Measurements from ENCODE around the gene CLIC3.

CLIC3 gene

DNA sequence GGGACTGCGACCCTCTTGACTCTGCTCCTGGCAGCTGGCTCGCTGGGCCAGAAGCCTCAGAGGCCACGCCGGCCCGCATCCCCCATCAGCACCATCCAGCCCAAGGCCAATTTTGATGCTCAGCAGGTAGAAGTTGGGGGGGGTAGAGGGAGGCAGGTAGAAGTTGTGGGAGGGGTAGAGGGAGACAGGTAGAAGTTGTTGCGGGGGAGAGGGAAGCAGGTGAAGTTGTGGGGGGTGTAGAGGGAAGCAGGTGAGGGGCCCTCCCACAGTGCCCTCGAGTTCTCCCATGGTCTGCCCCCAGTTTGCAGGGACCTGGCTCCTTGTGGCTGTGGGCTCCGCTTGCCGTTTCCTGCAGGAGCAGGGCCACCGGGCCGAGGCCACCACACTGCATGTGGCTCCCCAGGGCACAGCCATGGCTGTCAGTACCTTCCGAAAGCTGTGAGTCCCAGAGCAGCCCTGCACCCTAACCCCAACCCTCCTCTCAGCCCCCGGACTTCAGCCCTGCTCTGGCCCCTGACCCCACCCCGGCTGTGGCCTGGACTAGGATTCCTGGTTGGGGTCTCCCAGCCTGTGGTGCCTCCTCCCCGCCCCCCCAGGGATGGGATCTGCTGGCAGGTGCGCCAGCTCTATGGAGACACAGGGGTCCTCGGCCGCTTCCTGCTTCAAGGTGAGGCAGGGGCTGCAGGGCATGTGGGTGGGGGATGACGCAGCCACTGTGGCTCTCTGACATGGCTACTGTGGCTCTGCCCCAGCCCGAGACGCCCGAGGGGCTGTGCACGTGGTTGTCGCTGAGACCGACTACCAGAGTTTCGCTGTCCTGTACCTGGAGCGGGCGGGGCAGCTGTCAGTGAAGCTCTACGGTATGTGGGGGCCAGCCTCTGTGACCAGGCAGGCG, 50.8 kb downstream of the CLIC3 start:
- DNase-seq (ENCODE audit: insufficient read length, low spot score) (no peak), FAIRE-seq (no peak)
- TF ChIP-seq, protein P1, sequence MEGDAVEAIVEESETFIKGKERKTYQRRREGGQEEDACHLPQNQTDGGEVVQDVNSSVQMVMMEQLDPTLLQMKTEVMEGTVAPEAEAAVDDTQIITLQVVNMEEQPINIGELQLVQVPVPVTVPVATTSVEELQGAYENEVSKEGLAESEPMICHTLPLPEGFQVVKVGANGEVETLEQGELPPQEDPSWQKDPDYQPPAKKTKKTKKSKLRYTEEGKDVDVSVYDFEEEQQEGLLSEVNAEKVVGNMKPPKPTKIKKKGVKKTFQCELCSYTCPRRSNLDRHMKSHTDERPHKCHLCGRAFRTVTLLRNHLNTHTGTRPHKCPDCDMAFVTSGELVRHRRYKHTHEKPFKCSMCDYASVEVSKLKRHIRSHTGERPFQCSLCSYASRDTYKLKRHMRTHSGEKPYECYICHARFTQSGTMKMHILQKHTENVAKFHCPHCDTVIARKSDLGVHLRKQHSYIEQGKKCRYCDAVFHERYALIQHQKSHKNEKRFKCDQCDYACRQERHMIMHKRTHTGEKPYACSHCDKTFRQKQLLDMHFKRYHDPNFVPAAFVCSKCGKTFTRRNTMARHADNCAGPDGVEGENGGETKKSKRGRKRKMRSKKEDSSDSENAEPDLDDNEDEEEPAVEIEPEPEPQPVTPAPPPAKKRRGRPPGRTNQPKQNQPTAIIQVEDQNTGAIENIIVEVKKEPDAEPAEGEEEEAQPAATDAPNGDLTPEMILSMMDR (IDR thresholded peaks at IDR 0.05; ENCODE audit: insufficient read depth, missing control alignments), result no peak
